Measurements from ENCODE around the gene LCN10.

GRCh38 chr9:136759001-136759400 is 16.3 kb upstream of the LCN10 start:
- no peak for TF ChIP-seq GATA2 (IDR thresholded peaks at IDR 0.05; ENCODE audit: insufficient read depth, insufficient read length, low read depth, low read length)
- TF ChIP-seq, protein P1, sequence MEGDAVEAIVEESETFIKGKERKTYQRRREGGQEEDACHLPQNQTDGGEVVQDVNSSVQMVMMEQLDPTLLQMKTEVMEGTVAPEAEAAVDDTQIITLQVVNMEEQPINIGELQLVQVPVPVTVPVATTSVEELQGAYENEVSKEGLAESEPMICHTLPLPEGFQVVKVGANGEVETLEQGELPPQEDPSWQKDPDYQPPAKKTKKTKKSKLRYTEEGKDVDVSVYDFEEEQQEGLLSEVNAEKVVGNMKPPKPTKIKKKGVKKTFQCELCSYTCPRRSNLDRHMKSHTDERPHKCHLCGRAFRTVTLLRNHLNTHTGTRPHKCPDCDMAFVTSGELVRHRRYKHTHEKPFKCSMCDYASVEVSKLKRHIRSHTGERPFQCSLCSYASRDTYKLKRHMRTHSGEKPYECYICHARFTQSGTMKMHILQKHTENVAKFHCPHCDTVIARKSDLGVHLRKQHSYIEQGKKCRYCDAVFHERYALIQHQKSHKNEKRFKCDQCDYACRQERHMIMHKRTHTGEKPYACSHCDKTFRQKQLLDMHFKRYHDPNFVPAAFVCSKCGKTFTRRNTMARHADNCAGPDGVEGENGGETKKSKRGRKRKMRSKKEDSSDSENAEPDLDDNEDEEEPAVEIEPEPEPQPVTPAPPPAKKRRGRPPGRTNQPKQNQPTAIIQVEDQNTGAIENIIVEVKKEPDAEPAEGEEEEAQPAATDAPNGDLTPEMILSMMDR (IDR thresholded peaks at IDR 0.05; ENCODE audit: extremely low read depth in 1 of 2, insufficient read depth in 1 of 2, low read depth in 1 of 2, low read length in 2 of 2) = no peak
